ENCODE measurements around the gene TMEM50B.
"Not testable (repeated sequence)": the region's sequence is repeated elsewhere in the genome, so short reads cannot be mapped to it uniquely, and the experiment has no call there.

TMEM50B gene

GRCh38 chr21:33452362-33452761, 27.4 kb downstream of the TMEM50B start:
- H3K9me3 Mint-ChIP-seq, result no peaks in the 10 kb centered on the region
- H3K36me3 Mint-ChIP-seq (ENCODE audit: low read depth), result peaks cover 4% of the 10 kb centered on the region
- H3K27ac Mint-ChIP-seq, result no peak overlapping the region
- H3K4me1 Mint-ChIP-seq (ENCODE audit: low read depth), result peaks cover 4% of the 10 kb centered on the region
- no peaks in the 10 kb centered on the region for H3K27me3 Mint-ChIP-seq
- no peak overlapping the region for H3K4me3 Mint-ChIP-seq

- Mint-ChIP-seq H3K36me3 (ENCODE audit: low read depth) (peaks cover 4% of the 10 kb centered on the region), H3K4me1 (ENCODE audit: low read depth) (peaks cover 4% of the 10 kb centered on the region), H3K27me3 (no peaks in the 10 kb centered on the region), H3K27ac (no peak overlapping the region), H3K4me3 (no peak overlapping the region), H3K9me3 (no peaks in the 10 kb centered on the region)
Measured at GRCh38 chr21:33451634-33452071, 28.1 kb downstream of the TMEM50B start.

- Mint-ChIP-seq H3K27ac (no peak overlapping the region), H3K4me1 (ENCODE audit: low read depth) (peaks cover 8% of the 10 kb centered on the region), H3K36me3 (ENCODE audit: low read depth) (peaks cover 4% of the 10 kb centered on the region), H3K4me3 (no peak overlapping the region), H3K27me3 (no peaks in the 10 kb centered on the region), H3K9me3 (no peaks in the 10 kb centered on the region)
Measured at GRCh38 chr21:33449616-33450015, 30.2 kb downstream of the TMEM50B start.

GRCh38 chr21:33446620-33447019, 33.2 kb downstream of the TMEM50B start:
- not testable (repeated sequence) for H3K27ac Mint-ChIP-seq; H3K27me3 Mint-ChIP-seq; H3K36me3 Mint-ChIP-seq (ENCODE audit: low read depth); H3K4me3 Mint-ChIP-seq; H3K9me3 Mint-ChIP-seq
- peaks cover 19% of the 10 kb centered on the region for H3K4me1 Mint-ChIP-seq (ENCODE audit: low read depth)

- Mint-ChIP-seq H3K4me3 (no peak overlapping the region), H3K27ac (no peak overlapping the region), H3K4me1 (ENCODE audit: low read depth) (peaks cover 19% of the 10 kb centered on the region), H3K27me3 (no peaks in the 10 kb centered on the region), H3K36me3 (ENCODE audit: low read depth) (no peaks in the 10 kb centered on the region), H3K9me3 (no peaks in the 10 kb centered on the region)
Measured at GRCh38 chr21:33444499-33444898, 35.3 kb downstream of the TMEM50B start.

GRCh38 chr21:33443194-33443593, 36.6 kb downstream of the TMEM50B start:
- Mint-ChIP-seq H3K4me3 (no peak overlapping the region), H3K9me3 (no peaks in the 10 kb centered on the region), H3K27me3 (no peaks in the 10 kb centered on the region)

GRCh38 chr21:33441489-33442477, 38.0 kb downstream of the TMEM50B start:
- Mint-ChIP-seq H3K9me3 (no peaks in the 10 kb centered on the region), H3K27ac (no peak overlapping the region), H3K27me3 (no peaks in the 10 kb centered on the region), H3K36me3 (ENCODE audit: low read depth) (peaks cover 18% of the 10 kb centered on the region), H3K4me3 (no peak overlapping the region), H3K4me1 (ENCODE audit: low read depth) (peaks cover 19% of the 10 kb centered on the region)

More at GRCh38 chr21:33443194-33443593, 36.6 kb downstream of the TMEM50B start:
- peaks cover 5% of the 10 kb centered on the region for H3K36me3 Mint-ChIP-seq (ENCODE audit: low read depth)
- H3K4me1 Mint-ChIP-seq (ENCODE audit: low read depth), result peaks cover 19% of the 10 kb centered on the region
- H3K27ac Mint-ChIP-seq, result no peak overlapping the region

GRCh38 chr21:33437140-33437539, 42.6 kb downstream of the TMEM50B start:
- H3K9me3 Mint-ChIP-seq, result no peaks in the 10 kb centered on the region
- no peaks in the 10 kb centered on the region for H3K27me3 Mint-ChIP-seq
- peaks cover 36% of the 10 kb centered on the region for H3K4me1 Mint-ChIP-seq (ENCODE audit: low read depth)
- H3K4me3 Mint-ChIP-seq, result no peak overlapping the region
- peaks cover 51% of the 10 kb centered on the region for H3K36me3 Mint-ChIP-seq (ENCODE audit: low read depth)
- H3K27ac Mint-ChIP-seq, result no peak overlapping the region

- peaks cover 33% of the 10 kb centered on the region for H3K4me1 Mint-ChIP-seq (ENCODE audit: low read depth)
- H3K36me3 Mint-ChIP-seq (ENCODE audit: low read depth), result peaks cover 62% of the 10 kb centered on the region
- peak overlapping the region; percentile 21 for H3K4me3 Mint-ChIP-seq
- H3K27me3 Mint-ChIP-seq, result no peaks in the 10 kb centered on the region
- H3K9me3 Mint-ChIP-seq, result no peaks in the 10 kb centered on the region
- H3K27ac Mint-ChIP-seq, result peak overlapping the region; percentile 86
Measured at GRCh38 chr21:33434770-33435360, 44.9 kb downstream of the TMEM50B start.

- Mint-ChIP-seq H3K4me1 (ENCODE audit: low read depth) (peaks cover 33% of the 10 kb centered on the region), H3K9me3 (no peaks in the 10 kb centered on the region), H3K27ac (peak overlapping the region; percentile 76), H3K4me3 (no peak overlapping the region), H3K36me3 (ENCODE audit: low read depth) (peaks cover 57% of the 10 kb centered on the region), H3K27me3 (no peaks in the 10 kb centered on the region)
Measured at GRCh38 chr21:33433425-33434114, 46.2 kb downstream of the TMEM50B start.

- Mint-ChIP-seq H3K4me1 (ENCODE audit: low read depth) (peaks cover 33% of the 10 kb centered on the region), H3K27me3 (no peaks in the 10 kb centered on the region), H3K4me3 (no peak overlapping the region), H3K9me3 (no peaks in the 10 kb centered on the region), H3K36me3 (ENCODE audit: low read depth) (peaks cover 55% of the 10 kb centered on the region), H3K27ac (peak overlapping the region; percentile 76)
Measured at GRCh38 chr21:33433001-33433400, 46.8 kb downstream of the TMEM50B start.

GRCh38 chr21:33432496-33432895, 47.3 kb downstream of the TMEM50B start:
- Mint-ChIP-seq H3K9me3 (no peaks in the 10 kb centered on the region), H3K4me1 (ENCODE audit: low read depth) (peaks cover 33% of the 10 kb centered on the region), H3K27ac (no peak overlapping the region)

GRCh38 chr21:33430858-33431257, 48.9 kb downstream of the TMEM50B start:
- no peak overlapping the region for H3K4me3 Mint-ChIP-seq
- H3K36me3 Mint-ChIP-seq (ENCODE audit: low read depth), result peaks cover 41% of the 10 kb centered on the region
- no peaks in the 10 kb centered on the region for H3K27me3 Mint-ChIP-seq
- H3K9me3 Mint-ChIP-seq, result no peaks in the 10 kb centered on the region
- H3K27ac Mint-ChIP-seq, result no peak overlapping the region
- peaks cover 33% of the 10 kb centered on the region for H3K4me1 Mint-ChIP-seq (ENCODE audit: low read depth)

More at GRCh38 chr21:33432496-33432895, 47.3 kb downstream of the TMEM50B start:
- H3K4me3 Mint-ChIP-seq, result no peak overlapping the region
- H3K36me3 Mint-ChIP-seq (ENCODE audit: low read depth), result peaks cover 51% of the 10 kb centered on the region
- no peaks in the 10 kb centered on the region for H3K27me3 Mint-ChIP-seq

- no peak overlapping the region for H3K4me3 Mint-ChIP-seq
- peaks cover 14% of the 10 kb centered on the region for H3K4me1 Mint-ChIP-seq (ENCODE audit: low read depth)
- no peaks in the 10 kb centered on the region for H3K9me3 Mint-ChIP-seq
- peaks cover 26% of the 10 kb centered on the region for H3K36me3 Mint-ChIP-seq (ENCODE audit: low read depth)
- no peaks in the 10 kb centered on the region for H3K27me3 Mint-ChIP-seq
- H3K27ac Mint-ChIP-seq, result no peak overlapping the region
Measured at GRCh38 chr21:33428669-33429068, 51.1 kb downstream of the TMEM50B start.

GRCh38 chr21:33427051-33427450, 52.7 kb downstream of the TMEM50B start:
- H3K4me3 Mint-ChIP-seq, result no peak overlapping the region
- H3K27me3 Mint-ChIP-seq, result no peaks in the 10 kb centered on the region

More at GRCh38 chr21:33427051-33427450, 52.7 kb downstream of the TMEM50B start:
- Mint-ChIP-seq H3K4me1 (ENCODE audit: low read depth) (peaks cover under 1% of the 10 kb centered on the region), H3K27ac (no peak overlapping the region), H3K9me3 (no peaks in the 10 kb centered on the region), H3K36me3 (ENCODE audit: low read depth) (peaks cover 14% of the 10 kb centered on the region)
